Ovary (tissue), 3 donors: ENCODE data around the gene CH25H.

Experiments used
- EP300 ChIP-seq: sonication (generic); formaldehyde crosslinking; IDR thresholded peaks from one replicate; pipeline ENCODE4 v1.6.1; 2017; ENCODE audit warnings: antibody characterized with exemption
- POLR2A ChIP-seq: fragments of 450-650 bp; IDR thresholded peaks from one replicate; pipeline ENCODE4 v1.6.1; 2017; ENCODE audit warnings: antibody characterized with exemption, mild to moderate bottlenecking, moderate library complexity
- TF ChIP-seq, protein P1 (sequence below), 3 donors: fragments of 450-650 bp in 2 of 3; fragments of 200-600 bp in 1 of 3; IDR thresholded peaks; one replicate each; pipeline versions ENCODE4 v1.5.1 to v1.8.0; 2016 to 2022; ENCODE audit warnings: antibody characterized with exemption in 3 of 3, mild to moderate bottlenecking in 1 of 3
- donor health status: DM: no; HTN: no; CAD: no.

DNA sequence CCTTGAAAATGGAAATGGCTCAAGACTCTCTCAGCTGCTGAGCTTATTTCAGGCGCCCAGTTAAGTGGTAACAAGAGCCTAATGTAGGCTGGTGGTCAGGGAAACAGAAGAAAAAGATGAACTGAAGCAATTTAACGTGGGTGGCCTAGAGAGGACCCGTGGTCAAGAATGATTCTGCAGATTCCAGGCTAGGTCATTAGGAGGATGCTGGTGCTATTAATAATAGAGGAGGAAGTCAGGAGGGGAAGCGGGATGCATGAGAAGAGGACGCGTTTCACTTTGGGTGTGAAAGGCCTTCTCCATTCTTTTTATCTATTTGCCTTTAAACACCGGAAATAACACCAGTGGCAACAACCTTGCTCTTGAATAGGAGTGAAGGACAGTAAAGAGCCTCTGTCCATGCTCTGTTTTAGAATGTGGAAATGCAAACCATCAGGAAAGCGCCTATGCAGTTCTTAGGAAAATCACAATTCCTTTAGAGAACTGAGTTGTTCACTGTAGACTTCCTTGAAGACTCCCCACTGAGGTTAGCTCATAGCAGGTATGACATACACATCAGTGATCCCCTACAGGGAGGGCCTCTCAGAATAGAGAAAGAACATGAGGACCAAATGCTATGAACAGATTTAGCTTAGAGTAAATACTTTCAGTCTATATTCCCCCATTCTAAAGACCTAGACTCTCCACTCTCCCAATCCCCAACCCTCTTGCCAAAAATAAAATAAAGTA lies 35.9 kb upstream of the CH25H start:
- TF ChIP-seq, protein P1, sequence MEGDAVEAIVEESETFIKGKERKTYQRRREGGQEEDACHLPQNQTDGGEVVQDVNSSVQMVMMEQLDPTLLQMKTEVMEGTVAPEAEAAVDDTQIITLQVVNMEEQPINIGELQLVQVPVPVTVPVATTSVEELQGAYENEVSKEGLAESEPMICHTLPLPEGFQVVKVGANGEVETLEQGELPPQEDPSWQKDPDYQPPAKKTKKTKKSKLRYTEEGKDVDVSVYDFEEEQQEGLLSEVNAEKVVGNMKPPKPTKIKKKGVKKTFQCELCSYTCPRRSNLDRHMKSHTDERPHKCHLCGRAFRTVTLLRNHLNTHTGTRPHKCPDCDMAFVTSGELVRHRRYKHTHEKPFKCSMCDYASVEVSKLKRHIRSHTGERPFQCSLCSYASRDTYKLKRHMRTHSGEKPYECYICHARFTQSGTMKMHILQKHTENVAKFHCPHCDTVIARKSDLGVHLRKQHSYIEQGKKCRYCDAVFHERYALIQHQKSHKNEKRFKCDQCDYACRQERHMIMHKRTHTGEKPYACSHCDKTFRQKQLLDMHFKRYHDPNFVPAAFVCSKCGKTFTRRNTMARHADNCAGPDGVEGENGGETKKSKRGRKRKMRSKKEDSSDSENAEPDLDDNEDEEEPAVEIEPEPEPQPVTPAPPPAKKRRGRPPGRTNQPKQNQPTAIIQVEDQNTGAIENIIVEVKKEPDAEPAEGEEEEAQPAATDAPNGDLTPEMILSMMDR (IDR thresholded peaks at IDR 0.05), result no peak
- TF ChIP-seq POLR2A, result no peak
- no peak for TF ChIP-seq EP300
